Suppressor macrophage (primary cell): ENCODE results near the gene BTG2.

ENCODE experiments used
- DNase-seq, 4 experiments: peaks; one replicate each; pipeline ENCODE4 v3.0.0-alpha.2; 2020 to 2022

BTG2 gene

DNA sequence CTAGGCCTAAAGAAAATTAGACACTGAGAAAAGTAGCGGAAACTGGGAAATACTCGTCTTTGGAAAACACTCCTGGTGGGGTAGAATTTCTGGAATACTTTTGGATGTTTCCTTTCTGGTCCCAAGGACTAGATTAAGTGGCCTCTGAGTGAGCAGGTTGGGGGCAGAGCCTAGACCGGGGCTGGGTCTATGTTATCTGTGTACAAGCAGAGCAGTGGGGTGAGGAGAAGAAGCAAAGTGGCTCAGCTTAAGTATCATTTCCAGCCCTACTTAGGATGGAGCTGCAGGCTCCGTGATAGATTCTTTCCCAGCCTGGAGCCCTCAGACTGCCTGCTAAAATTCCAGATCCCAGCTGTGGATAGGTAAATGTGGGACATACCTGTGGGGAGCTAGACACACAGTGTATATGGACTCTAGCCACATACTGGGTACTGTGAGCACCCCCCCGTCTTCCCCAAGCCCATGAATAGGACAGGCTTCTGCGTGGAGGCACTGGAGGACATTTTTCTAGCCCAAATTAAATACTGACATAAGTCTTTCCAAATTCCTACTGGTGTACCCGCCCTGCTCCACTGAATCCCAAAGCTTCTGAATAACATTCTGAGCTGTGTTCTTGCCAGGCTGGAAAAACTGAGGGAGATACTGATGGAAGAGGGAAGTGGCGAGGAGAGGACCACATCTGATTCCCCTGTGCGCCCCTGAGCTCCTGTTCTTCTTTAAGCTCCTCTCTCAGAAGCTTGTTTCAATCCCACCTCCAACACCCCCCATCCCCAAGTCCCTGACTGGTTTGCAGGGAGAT is 38.8 kb downstream of the BTG2 start:
- no peak for DNase-seq

GRCh38 chr1:203346060-203346768 is 40.9 kb downstream of the BTG2 start:
- peak in 3 of 4 experiments; percentile 53 to 62 (median 54) for DNase-seq

GRCh38 chr1:203346769-203347102 is 41.4 kb downstream of the BTG2 start:
- DNase-seq = no peak

DNA sequence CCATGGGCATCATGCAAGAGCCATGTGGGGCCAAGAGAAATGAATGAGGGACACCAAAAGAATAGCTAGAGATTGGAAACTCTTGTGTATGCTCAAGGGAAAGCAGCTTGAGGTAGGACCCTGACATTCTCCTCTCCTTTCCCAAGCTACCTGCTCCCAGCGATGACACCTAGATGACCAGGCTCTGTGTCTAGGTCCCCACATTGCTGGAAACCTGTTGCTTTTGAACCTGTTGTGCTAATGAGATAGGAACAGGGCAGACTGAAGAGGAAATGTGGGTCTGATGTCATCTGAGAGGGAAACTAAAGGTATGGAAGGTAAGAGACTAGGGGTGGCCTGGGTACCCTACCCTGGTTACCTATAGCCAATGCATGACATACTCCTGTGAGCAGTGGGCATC is 43.8 kb downstream of the BTG2 start:
- DNase-seq = no peak

DNA sequence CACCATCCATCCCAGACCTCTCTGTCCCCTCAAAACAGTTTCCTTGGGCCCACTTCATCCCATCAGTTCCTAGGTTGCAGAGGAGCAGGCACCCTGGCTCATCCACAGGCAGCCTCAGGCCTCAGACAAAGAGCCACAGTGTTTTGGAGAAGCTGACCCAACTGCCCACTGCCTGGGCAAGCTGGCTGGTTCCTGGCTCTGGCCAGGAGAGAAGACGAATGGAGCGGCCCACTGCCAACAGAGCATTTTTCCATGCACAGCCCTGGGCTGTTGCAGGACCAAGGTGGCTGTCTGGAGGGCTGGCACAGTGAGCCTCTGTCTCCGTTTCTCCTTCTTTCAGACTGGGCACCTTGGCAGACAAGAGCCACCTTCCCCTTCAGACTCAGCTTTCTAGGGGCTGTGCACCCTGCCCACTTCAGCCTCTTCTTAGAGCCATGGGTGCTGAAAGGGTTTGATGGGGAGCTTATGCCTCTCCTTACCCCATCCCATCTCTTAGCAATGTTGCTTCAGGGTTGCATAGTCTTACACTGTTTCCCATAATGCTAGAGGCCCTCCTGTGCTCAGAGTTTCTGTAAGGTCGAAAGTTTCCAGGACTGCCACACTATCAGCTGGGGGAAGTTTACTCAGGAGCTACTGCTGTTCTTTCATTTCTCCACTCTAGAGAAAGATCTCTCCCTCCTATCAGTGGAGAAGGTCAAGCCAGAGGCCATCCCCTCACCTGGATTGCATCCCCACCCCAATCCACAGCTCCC is 44.6 kb downstream of the BTG2 start:
- no peak for DNase-seq

DNA sequence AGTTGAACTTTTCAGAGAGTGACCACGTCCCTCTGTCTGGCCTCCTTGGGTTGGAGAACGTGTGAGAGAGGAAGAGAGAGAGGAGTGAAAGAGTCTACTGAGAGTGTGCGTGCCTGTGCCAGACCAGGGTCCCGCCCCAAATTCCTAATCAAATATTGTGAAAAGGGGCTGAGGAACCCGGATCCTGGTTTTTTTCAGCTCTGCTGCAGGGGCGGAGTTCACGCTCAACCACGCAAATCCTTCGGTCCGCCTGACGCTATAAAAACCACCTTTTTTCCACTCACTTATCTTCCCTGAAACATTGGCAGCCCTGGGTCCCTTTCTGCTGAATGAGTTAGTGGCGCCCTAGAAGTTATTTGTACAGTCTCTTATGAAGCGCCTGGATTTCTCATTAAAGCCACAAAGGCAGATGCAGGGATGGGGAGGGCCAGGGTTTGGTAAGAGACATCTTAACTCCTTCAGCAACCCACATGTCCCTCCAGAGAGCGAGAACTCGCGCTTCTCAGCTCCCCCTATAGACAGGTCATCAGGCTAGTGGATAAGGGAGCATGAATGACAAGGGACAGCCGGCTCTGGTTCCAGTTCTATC is 45.8 kb downstream of the BTG2 start, which contains the start of gene FMOD:
Gene FMOD, minus strand, starts transcription at position 86 of the 589 bp plus-strand sequence. CDS start 2,852 bp downstream, outside the sequence.
- DNase-seq = peak in 2 of 4 experiments; percentile 27 to 32

DNA sequence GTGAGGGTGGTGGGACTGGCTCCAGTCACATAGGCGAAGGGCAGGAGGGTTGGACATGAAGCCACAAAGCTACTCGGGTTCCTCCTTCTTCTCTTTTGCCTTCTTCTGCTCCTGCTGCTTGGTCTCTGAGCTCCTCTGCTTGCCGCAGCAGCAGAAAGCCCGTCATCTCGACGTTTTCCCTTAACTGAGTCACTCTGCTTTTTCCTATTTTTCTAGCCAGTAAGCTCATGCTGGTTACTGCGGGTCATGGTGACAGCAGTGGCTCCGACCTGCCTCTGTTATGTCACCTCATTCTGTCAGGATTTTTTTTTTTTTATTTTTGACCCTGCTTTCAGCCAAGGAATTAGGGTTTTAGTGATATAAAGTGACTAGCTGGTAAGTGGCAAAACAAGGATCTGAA is 48.2 kb downstream of the BTG2 start:
- DNase-seq = peak in 3 of 4 experiments; percentile 8 to 38 (median 13)

DNA sequence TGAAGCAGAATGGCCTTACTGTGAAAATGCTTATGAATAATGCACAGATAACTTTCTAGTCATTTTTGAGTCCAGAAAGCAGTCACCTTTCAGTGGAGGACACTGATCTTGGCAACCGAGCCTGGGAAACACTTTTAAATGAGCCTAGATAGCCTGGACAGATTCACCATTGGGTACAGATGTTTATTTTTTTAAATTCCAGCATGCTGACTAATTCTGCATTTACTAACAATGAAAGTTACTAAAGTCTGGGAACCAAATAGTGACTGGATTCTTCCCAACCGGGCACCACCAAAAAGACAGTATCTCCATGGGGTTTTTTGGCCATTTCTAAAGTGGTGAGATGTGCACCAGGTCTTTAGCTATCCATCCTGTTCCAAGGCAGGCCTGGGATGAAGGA is 48.9 kb downstream of the BTG2 start:
- no peak for DNase-seq

DNA sequence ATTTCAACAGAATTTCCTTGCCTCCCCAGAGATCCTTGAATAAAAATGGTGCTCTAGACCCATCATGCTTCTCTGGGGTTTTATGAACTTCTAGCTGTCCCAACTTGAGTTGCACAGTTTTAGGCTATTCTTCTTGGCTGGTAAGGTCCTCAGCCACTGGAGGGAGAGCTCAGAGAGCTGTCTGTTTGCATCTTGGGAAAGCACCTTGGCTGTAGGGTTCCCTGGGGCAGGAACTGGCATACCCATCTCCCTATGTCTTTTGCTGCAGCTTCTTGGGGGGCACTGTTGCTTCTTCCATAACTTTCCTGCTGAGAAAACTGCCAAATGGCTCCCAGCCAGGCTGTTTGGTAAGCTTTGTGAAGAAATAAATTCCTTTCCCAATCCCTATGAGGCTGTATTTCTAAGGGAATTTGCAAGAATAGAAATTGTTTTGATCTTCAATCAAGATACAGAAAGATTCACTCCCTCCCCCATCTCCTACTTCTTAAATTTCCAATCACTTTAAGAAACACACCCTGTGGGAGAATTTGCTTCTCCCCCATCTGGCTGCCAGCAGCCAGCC is 53.8 kb downstream of the BTG2 start:
- DNase-seq = no peak
